ENCODE results near the gene TENM4.

DNA sequence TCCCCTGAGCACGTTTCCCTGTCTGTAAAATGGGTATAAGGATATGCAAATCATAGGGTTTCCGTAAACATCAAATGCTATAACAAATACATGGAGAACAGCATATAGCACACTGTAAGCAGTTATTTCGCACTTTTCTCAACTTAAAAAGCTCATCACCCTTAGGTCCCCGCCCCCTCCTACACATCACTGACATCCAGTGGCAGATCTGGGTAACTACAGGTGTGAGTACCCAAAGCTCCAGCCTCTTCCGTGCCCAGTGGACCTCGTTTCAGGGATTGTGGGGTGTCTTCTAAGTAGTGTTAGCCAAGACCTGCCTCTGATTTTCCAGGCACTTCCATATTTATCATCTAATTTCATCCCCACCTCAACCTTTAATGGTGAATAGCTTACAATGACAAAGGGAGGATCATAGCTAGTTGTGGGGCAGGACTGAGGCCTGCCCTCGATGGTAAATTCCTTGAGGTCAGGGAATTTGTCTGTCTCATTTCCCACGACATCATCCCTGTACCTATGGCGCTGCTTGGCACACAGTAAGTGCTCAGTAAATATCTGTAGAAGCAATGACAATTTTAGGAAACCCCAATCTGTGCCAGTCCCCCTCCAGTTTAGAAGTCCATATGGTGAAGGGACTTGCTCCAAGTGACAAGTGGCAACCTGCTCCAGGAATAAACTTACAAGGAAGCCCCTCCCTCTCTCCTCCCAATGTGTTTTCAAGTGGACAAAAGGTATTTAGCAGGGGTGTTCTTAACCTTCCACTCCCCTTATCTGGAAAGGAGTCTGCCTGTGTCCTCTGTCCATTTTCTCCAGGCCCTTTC lies 340.5 kb downstream of the TENM4 start:
- TF ChIP-seq, protein P1, sequence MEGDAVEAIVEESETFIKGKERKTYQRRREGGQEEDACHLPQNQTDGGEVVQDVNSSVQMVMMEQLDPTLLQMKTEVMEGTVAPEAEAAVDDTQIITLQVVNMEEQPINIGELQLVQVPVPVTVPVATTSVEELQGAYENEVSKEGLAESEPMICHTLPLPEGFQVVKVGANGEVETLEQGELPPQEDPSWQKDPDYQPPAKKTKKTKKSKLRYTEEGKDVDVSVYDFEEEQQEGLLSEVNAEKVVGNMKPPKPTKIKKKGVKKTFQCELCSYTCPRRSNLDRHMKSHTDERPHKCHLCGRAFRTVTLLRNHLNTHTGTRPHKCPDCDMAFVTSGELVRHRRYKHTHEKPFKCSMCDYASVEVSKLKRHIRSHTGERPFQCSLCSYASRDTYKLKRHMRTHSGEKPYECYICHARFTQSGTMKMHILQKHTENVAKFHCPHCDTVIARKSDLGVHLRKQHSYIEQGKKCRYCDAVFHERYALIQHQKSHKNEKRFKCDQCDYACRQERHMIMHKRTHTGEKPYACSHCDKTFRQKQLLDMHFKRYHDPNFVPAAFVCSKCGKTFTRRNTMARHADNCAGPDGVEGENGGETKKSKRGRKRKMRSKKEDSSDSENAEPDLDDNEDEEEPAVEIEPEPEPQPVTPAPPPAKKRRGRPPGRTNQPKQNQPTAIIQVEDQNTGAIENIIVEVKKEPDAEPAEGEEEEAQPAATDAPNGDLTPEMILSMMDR (tag by site-specific recombination; IDR thresholded peaks at IDR 0.05), result no peak; the same call in 1 of the 2 replicates
- no peak for TF ChIP-seq ZNF133 (tag by site-specific recombination; IDR thresholded peaks at IDR 0.05)
- no peak for TF ChIP-seq TCF7L2 (IDR thresholded peaks at IDR 0.05; ENCODE audit: borderline replicate concordance, low read depth, low read length)
- TF ChIP-seq KLF9 (tag by site-specific recombination; IDR thresholded peaks at IDR 0.05; ENCODE audit: low read depth), result peak; percentile 59
